Hepatocyte (in vitro differentiated cells): ENCODE data around the gene SEMA5A. TPM values are rescaled to one million over a fixed set of nuclear protein-coding genes. Genes with fewer than 3 reads are reported as not detected.
A peak's percentile ranks its signal among the peaks of the same experiment; 100 is the strongest.

Experiments
- DNase-seq: peaks from one replicate; pipeline ENCODE4 v3.0.0-alpha.2; 2016; ENCODE audit warnings: low spot score
- H2AFZ ChIP-seq: fragments of 200-600 bp; sonication (generic); 2 replicates; pipeline ENCODE4 v1.6.0; 2016; ENCODE audit warnings: antibody characterized with exemption, mild to moderate bottlenecking
- H3K27ac ChIP-seq: fragments of 200-600 bp; sonication (generic); 2 replicates; pipeline ENCODE4 v1.5.1; 2016; ENCODE audit warnings: mild to moderate bottlenecking
- H3K27me3 ChIP-seq: fragments of 200-600 bp; sonication (generic); 2 replicates; pipeline ENCODE4 v1.6.1; 2016
- H3K36me3 ChIP-seq: fragments of 200-600 bp; sonication (generic); replicated peaks from 2 replicates; pipeline ENCODE4 v1.5.1; 2016; ENCODE audit warnings: low read depth; ENCODE audit not compliant: insufficient read depth
- H3K4me1 ChIP-seq: fragments of 200-600 bp; sonication (generic); 2 replicates; pipeline ENCODE4 v1.5.1; 2016; ENCODE audit warnings: mild to moderate bottlenecking, moderate library complexity; ENCODE audit not compliant: insufficient read depth
- H3K4me2 ChIP-seq: fragments of 200-600 bp; sonication (generic); 2 replicates; pipeline ENCODE4 v1.6.0; 2016
- H3K4me3 ChIP-seq: fragments of 200-600 bp; sonication (generic); 2 replicates; pipeline ENCODE4 v1.5.1; 2016; ENCODE audit warnings: mild to moderate bottlenecking
- H3K79me2 ChIP-seq: fragments of 200-600 bp; sonication (generic); 2 replicates; pipeline ENCODE4 v1.6.0; 2017; ENCODE audit warnings: mild to moderate bottlenecking
- H3K9me2 ChIP-seq: fragments of 200-600 bp; sonication (generic); replicated peaks from 2 replicates; pipeline ENCODE4 v1.6.0; 2017; ENCODE audit warnings: mild to moderate bottlenecking; ENCODE audit not compliant: insufficient read depth
- H3K9me3 ChIP-seq: fragments of 200-600 bp; sonication (generic); 2 replicates; pipeline ENCODE4 v1.5.1; 2016; ENCODE audit warnings: low read depth, mild to moderate bottlenecking
- H4K20me1 ChIP-seq: fragments of 200-600 bp; sonication (generic); 2 replicates; pipeline ENCODE4 v1.6.0; 2016; ENCODE audit warnings: mild to moderate bottlenecking; ENCODE audit not compliant: insufficient read depth, poor library complexity, severe bottlenecking
- CTCF ChIP-seq: fragments of 200-600 bp; sonication (generic); IDR thresholded peaks from 2 replicates; pipeline ENCODE4 v1.5.1; 2016; ENCODE audit warnings: antibody characterized with exemption, mild to moderate bottlenecking; ENCODE audit not compliant: poor library complexity
- EZH2 ChIP-seq: fragments of 200-600 bp; sonication (generic); IDR thresholded peaks from 2 replicates; pipeline ENCODE4 v1.6.1; 2016; ENCODE audit warnings: antibody characterized with exemption, mild to moderate bottlenecking, borderline replicate concordance
- EZH2phosphoT487 ChIP-seq: fragments of 200-600 bp; sonication (generic); IDR thresholded peaks from one replicate; pipeline ENCODE4 v1.6.1; 2018; ENCODE audit warnings: antibody characterized with exemption, mild to moderate bottlenecking, low read depth, moderate library complexity; ENCODE audit not compliant: unreplicated experiment, severe bottlenecking
- WGBS: methylation state at CpG from one replicate; pipeline ENCODE4 v1.1.6; 2016; ENCODE audit warnings: low lambda C conversion rate; ENCODE audit errors: missing lambda C conversion rate; 5-methylcytosine and 5-hydroxymethylcytosine counted together
- polyA plus RNA-seq: library from polyadenylated mRNA; unstranded; fragments of >200 nt; fragmentation: Nextera tagmentation; extraction: Ambion mirVana; gene quantifications from 2 replicates; pipeline ENCODE4 v1.2.1, GENCODE V29; 2016
- total RNA-seq: library from RNA; depleted of rRNA; stranded (reverse); fragments of >200 nt; gene quantifications from 2 replicates; pipeline ENCODE4 v1.2.3, GENCODE V29; 2014

The SEMA5A gene
- total and polyA plus RNA-seq, 2 experiments from 2014 or later: 10.7 to 21.7 TPM

DNA sequence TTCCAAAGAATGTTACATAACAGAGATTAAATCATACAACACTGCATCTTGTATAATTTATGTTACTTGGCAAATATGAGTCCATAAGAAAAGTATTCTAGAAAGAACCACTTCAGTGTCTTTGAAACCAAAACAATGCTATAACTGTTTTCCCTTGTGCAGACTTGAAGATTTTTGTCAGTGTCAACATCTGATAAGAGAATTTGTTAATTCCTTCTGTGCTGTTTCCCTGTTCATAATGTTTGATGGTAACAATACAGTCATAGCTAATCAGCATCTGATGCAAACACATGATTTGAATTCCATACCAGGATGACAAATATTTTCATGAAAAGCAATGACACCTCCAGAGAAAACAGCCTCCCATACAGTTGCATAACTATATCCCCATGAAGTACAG lies 306.8 kb downstream of the SEMA5A start:
- TF ChIP-seq EZH2phosphoT487 (no peak), CTCF (no peak), EZH2 (no peak)
- Histone ChIP-seq H3K36me3 (no peaks in the 10 kb centered on the region), H2AFZ (no peak overlapping the region), H3K9me3 (no peaks in the 10 kb centered on the region), H3K4me3 (no peak overlapping the region), H3K27me3 (no peaks in the 10 kb centered on the region), H3K4me1 (peaks cover 7% of the 10 kb centered on the region), H3K79me2 (no peaks in the 10 kb centered on the region), H3K4me2 (peak overlapping the region; percentile 15), H3K27ac (no peak overlapping the region), H3K9me2 (no peaks in the 10 kb centered on the region), H4K20me1 (no peaks in the 10 kb centered on the region)
- DNase-seq: no peak

GRCh38 chr5:9233712-9234111 lies 312.2 kb downstream of the SEMA5A start:
- Histone ChIP-seq H3K9me3 (no peaks in the 10 kb centered on the region), H3K36me3 (no peaks in the 10 kb centered on the region), H3K4me2 (no peak overlapping the region), H3K79me2 (no peaks in the 10 kb centered on the region), H2AFZ (no peak overlapping the region), H3K27ac (no peak overlapping the region), H3K9me2 (no peaks in the 10 kb centered on the region), H3K4me1 (peaks cover 19% of the 10 kb centered on the region), H3K27me3 (no peaks in the 10 kb centered on the region), H3K4me3 (no peak overlapping the region), H4K20me1 (no peaks in the 10 kb centered on the region)
- no peak for TF ChIP-seq CTCF
- no peak for DNase-seq

DNA sequence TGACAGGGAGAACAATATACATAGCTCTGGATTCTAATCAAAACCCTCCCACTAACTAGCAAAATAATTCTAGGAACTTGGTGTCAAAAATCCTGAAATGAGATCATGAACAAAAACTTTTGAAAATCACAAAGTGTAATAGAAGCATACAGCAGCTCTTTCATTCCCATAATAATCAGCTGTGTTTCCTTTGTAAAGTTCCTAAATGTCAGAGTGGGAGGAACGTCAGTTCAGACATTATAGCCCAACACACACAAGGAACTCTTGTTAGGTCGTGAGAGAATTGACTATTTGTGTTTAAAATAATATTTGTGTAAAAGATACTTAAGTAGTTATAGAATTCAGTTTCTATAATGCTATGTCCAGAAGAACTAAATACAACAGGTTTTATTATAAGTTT lies 312.8 kb downstream of the SEMA5A start:
- TF ChIP-seq CTCF (no peak), EZH2 (no peak), EZH2phosphoT487 (no peak)
- Histone ChIP-seq H3K27me3 (no peaks in the 10 kb centered on the region), H2AFZ (no peak overlapping the region), H3K4me3 (no peak overlapping the region), H3K9me3 (no peaks in the 10 kb centered on the region), H3K36me3 (no peaks in the 10 kb centered on the region), H3K9me2 (no peaks in the 10 kb centered on the region), H3K79me2 (no peaks in the 10 kb centered on the region), H3K27ac (no peak overlapping the region), H3K4me1 (peaks cover 20% of the 10 kb centered on the region), H4K20me1 (no peaks in the 10 kb centered on the region), H3K4me2 (no peak overlapping the region)
- 66% methylated on average over 2 of the region's 2 CpGs for WGBS
- DNase-seq: no peak

GRCh38 chr5:9231842-9232241 lies 314.0 kb downstream of the SEMA5A start:
- H3K79me2 ChIP-seq: no peaks in the 10 kb centered on the region
- H3K27ac ChIP-seq: no peak overlapping the region
- no peak for DNase-seq
- H3K36me3 ChIP-seq: no peaks in the 10 kb centered on the region
- H3K4me1 ChIP-seq: peaks cover 20% of the 10 kb centered on the region
- no peaks in the 10 kb centered on the region for H4K20me1 ChIP-seq
- no peak overlapping the region for H2AFZ ChIP-seq
- H3K9me2 ChIP-seq: no peaks in the 10 kb centered on the region
- no peaks in the 10 kb centered on the region for H3K27me3 ChIP-seq
- WGBS: 94% methylated on average over 2 of the region's 2 CpGs
- H3K4me2 ChIP-seq: no peak overlapping the region
- H3K4me3 ChIP-seq: no peak overlapping the region
- TF ChIP-seq CTCF (no peak), EZH2phosphoT487 (no peak), EZH2 (no peak)
- H3K9me3 ChIP-seq: no peaks in the 10 kb centered on the region
